DOHH2 (cell line): ENCODE data around the gene INTS2.

Experiments
- H3F3A ChIP-seq: fragments of 200-600 bp; sonication (generic), shearing (Covaris generic); 2 replicates; pipeline ENCODE4 v1.6.0; 2016; ENCODE audit warnings: antibody characterized with exemption, mild to moderate bottlenecking; ENCODE audit not compliant: control insufficient read depth, insufficient read depth
- H3K27ac ChIP-seq: fragments of 200-600 bp; sonication (generic); 2 replicates; pipeline ENCODE4 v1.5.1; 2014; ENCODE audit warnings: low read depth, mild to moderate bottlenecking, low read length, moderate library complexity
- H3K27me3 ChIP-seq: fragments of 200-600 bp; sonication (generic); 2 replicates; pipeline ENCODE4 v1.6.1; 2014; ENCODE audit warnings: mild to moderate bottlenecking, low read length, mixed read lengths; ENCODE audit not compliant: control insufficient read depth
- H3K36me3 ChIP-seq: fragments of 200-600 bp; sonication (generic); 2 replicates; pipeline ENCODE4 v1.6.1; 2014; ENCODE audit warnings: mild to moderate bottlenecking, low read length, moderate library complexity, mixed read lengths; ENCODE audit not compliant: control insufficient read depth
- H3K4me1 ChIP-seq: fragments of 200-600 bp; sonication (generic); 2 replicates; pipeline ENCODE4 v1.6.1; 2014; ENCODE audit warnings: mild to moderate bottlenecking, low read length, mixed read lengths; ENCODE audit not compliant: control insufficient read depth
- H3K4me2 ChIP-seq: fragments of 200-600 bp; sonication (generic); 2 replicates; pipeline ENCODE4 v1.6.0; 2014; ENCODE audit warnings: mild to moderate bottlenecking, low read length, moderate library complexity
- H3K4me3 ChIP-seq: fragments of 200-600 bp; sonication (generic); 2 replicates; pipeline ENCODE4 v1.5.1; 2014; ENCODE audit warnings: mild to moderate bottlenecking, low read length, mixed read lengths
- H3K79me2 ChIP-seq: fragments of 200-600 bp; sonication (generic); 2 replicates; pipeline ENCODE4 v1.6.1; 2014; ENCODE audit warnings: mild to moderate bottlenecking, low read length, mixed read lengths; ENCODE audit not compliant: control insufficient read depth
- H3K9me2 ChIP-seq: fragments of 200-600 bp; sonication (generic); replicated peaks from 2 replicates; pipeline ENCODE4 v1.6.1; 2014; ENCODE audit warnings: mild to moderate bottlenecking, low read length, mixed read lengths; ENCODE audit not compliant: control insufficient read depth
- H3K9me3 ChIP-seq: fragments of 200-600 bp; sonication (generic); 2 replicates; pipeline ENCODE4 v1.6.1; 2014; ENCODE audit warnings: antibody characterized with exemption, low read length, mixed read lengths; ENCODE audit not compliant: control insufficient read depth, insufficient read depth
- H4K20me1 ChIP-seq: fragments of 200-600 bp; sonication (generic); 2 replicates; pipeline ENCODE4 v1.6.0; 2014; ENCODE audit warnings: low read depth, mild to moderate bottlenecking, antibody characterized with exemption, low read length, moderate library complexity; ENCODE audit not compliant: control insufficient read depth, insufficient read depth
- EZH2phosphoT487 ChIP-seq: fragments of 200-600 bp; sonication (generic); IDR thresholded peaks from 2 replicates; pipeline ENCODE4 v1.6.1; 2017; ENCODE audit warnings: borderline replicate concordance, mild to moderate bottlenecking, antibody characterized with exemption, low read length, moderate library complexity, mixed read lengths
- TF ChIP-seq, protein P1 (sequence below): fragments of 200-600 bp; sonication (generic); IDR thresholded peaks from one replicate; pipeline ENCODE4 v1.5.1; 2014; ENCODE audit warnings: antibody characterized with exemption, mild to moderate bottlenecking, low read depth, low read length; ENCODE audit not compliant: poor library complexity, severe bottlenecking

Gene INTS2

DNA sequence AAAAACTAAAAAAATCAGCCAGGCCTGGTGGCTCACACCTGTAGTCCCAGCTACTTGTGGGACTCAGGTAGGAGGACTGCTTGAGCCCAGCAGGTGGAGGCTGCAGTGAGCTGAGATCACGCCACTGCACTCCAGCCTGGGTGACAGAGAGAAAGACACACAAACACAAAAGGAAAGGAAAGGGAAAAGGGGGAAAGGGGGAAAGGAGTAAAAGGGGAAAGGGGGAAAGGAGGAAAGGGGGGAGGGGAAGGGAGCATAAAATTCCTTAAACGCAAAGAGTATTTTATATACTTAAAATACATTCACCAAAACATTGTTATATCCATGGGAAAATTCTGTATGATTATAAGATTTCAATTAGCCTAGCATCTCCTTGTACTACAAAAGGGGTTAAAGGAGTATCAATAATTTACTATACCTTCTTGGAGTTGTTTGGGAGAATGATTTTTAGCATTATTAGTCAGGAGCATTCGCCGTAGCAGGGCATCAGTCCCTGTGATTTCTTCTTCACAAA lies 47.1 kb downstream of the INTS2 start:
- H4K20me1 ChIP-seq, result no peaks in the 10 kb centered on the region
- H3K4me1 ChIP-seq, result peaks cover 17% of the 10 kb centered on the region
- H3K27ac ChIP-seq, result no peak overlapping the region
- no peaks in the 10 kb centered on the region for H3F3A ChIP-seq
- peaks cover 52% of the 10 kb centered on the region for H3K36me3 ChIP-seq
- no peaks in the 10 kb centered on the region for H3K79me2 ChIP-seq
- no peaks in the 10 kb centered on the region for H3K27me3 ChIP-seq
- H3K9me2 ChIP-seq, result no peaks in the 10 kb centered on the region
- no peaks in the 10 kb centered on the region for H3K9me3 ChIP-seq
- H3K4me2 ChIP-seq, result no peak overlapping the region
- H3K4me3 ChIP-seq, result no peak overlapping the region
- no peak for TF ChIP-seq EZH2phosphoT487
- TF ChIP-seq, protein P1, sequence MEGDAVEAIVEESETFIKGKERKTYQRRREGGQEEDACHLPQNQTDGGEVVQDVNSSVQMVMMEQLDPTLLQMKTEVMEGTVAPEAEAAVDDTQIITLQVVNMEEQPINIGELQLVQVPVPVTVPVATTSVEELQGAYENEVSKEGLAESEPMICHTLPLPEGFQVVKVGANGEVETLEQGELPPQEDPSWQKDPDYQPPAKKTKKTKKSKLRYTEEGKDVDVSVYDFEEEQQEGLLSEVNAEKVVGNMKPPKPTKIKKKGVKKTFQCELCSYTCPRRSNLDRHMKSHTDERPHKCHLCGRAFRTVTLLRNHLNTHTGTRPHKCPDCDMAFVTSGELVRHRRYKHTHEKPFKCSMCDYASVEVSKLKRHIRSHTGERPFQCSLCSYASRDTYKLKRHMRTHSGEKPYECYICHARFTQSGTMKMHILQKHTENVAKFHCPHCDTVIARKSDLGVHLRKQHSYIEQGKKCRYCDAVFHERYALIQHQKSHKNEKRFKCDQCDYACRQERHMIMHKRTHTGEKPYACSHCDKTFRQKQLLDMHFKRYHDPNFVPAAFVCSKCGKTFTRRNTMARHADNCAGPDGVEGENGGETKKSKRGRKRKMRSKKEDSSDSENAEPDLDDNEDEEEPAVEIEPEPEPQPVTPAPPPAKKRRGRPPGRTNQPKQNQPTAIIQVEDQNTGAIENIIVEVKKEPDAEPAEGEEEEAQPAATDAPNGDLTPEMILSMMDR, result no peak

DNA sequence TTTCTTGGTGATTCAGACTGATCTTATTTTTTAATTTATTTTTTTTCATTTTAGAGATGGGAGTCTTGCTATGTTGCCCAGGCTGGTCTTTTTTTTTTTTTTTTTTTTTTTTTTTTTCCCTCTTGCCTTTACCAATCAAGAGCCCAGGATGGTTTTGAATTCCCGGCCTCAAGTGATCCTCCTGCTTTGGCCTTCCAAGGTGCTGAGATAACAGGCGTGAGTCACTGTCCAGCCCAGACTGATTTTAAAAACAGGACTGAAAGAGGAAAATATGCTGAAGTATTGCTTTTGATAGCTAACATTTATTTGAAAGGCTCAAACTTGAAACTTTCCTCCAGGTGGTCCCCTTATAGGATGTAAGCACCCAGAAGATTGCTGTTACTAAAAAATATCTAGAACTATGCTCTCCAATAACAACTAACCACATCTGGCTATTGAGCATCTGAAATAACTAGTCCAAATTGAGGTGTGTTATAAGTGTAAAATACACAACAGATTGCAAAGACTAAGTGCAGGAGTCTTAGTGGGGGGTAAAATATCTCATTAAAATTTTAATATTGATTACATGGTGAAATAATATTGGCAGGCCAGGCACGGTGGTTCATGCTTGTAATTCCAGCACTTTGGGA lies 48.7 kb downstream of the INTS2 start:
- no peaks in the 10 kb centered on the region for H3K9me3 ChIP-seq
- no peaks in the 10 kb centered on the region for H3K79me2 ChIP-seq
- no peak for TF ChIP-seq EZH2phosphoT487
- TF ChIP-seq, protein P1, result no peak
- H3K4me2 ChIP-seq, result no peak overlapping the region
- peaks cover 45% of the 10 kb centered on the region for H3K36me3 ChIP-seq
- H3K9me2 ChIP-seq, result no peaks in the 10 kb centered on the region
- H3K4me1 ChIP-seq, result peaks cover 21% of the 10 kb centered on the region
- H3K27me3 ChIP-seq, result no peaks in the 10 kb centered on the region
- H3K27ac ChIP-seq, result no peak overlapping the region
- no peaks in the 10 kb centered on the region for H4K20me1 ChIP-seq
- no peaks in the 10 kb centered on the region for H3F3A ChIP-seq
- H3K4me3 ChIP-seq, result no peak overlapping the region

DNA sequence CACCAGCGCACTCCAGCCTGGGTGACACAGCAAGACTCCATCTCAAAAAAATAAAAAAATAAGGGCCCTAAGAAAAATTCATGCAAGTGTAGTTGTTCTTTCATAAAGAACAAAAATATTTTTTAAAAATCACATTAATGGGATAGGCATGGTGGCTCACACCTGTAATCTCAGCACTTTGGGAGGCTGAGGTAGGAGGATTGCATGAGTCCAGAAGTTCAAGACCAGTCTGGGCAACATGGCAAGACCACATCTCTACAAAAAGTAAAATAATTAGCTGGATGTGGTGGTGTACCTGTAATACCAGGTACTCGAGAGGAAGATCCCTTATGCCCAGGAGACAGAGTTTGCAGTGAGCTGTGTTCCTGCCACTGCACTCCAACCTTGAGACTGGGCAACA lies 49.3 kb downstream of the INTS2 start:
- H3F3A ChIP-seq, result no peaks in the 10 kb centered on the region
- no peak overlapping the region for H3K4me3 ChIP-seq
- H4K20me1 ChIP-seq, result no peaks in the 10 kb centered on the region
- no peaks in the 10 kb centered on the region for H3K27me3 ChIP-seq
- H3K4me2 ChIP-seq, result no peak overlapping the region
- peaks cover 21% of the 10 kb centered on the region for H3K4me1 ChIP-seq
- H3K9me3 ChIP-seq, result no peaks in the 10 kb centered on the region
- no peaks in the 10 kb centered on the region for H3K9me2 ChIP-seq
- TF ChIP-seq EZH2phosphoT487, result no peak
- no peak overlapping the region for H3K27ac ChIP-seq
- no peaks in the 10 kb centered on the region for H3K79me2 ChIP-seq
- H3K36me3 ChIP-seq, result peaks cover 48% of the 10 kb centered on the region

DNA sequence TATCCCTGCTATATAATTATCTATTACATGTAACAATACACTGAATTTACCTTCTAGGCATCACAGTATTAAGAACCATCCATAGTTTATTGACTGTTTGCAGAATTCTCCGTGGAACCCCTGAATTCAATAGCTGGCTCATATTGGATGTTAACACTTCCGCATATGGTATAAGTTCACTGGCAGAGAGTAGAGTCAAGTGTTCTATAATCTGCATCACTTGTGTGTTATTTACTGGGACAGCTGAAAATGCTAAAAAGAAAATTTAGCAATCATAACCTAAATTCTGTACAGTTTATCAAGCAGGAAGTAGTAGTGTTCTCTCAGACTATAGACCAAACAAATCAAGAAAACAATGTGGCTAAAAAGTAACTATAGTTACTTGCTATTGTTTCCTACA lies 49.9 kb downstream of the INTS2 start:
- H3K36me3 ChIP-seq, result peaks cover 52% of the 10 kb centered on the region
- no peaks in the 10 kb centered on the region for H4K20me1 ChIP-seq
- no peak overlapping the region for H3K4me3 ChIP-seq
- H3K9me2 ChIP-seq, result no peaks in the 10 kb centered on the region
- H3F3A ChIP-seq, result no peaks in the 10 kb centered on the region
- H3K27me3 ChIP-seq, result no peaks in the 10 kb centered on the region
- no peak for TF ChIP-seq EZH2phosphoT487
- TF ChIP-seq, protein P1, result no peak
- no peak overlapping the region for H3K27ac ChIP-seq
- no peaks in the 10 kb centered on the region for H3K79me2 ChIP-seq
- H3K4me2 ChIP-seq, result no peak overlapping the region
- no peaks in the 10 kb centered on the region for H3K9me3 ChIP-seq
- peaks cover 21% of the 10 kb centered on the region for H3K4me1 ChIP-seq
